IMR-90 (cell line): ENCODE results near the gene ERICH6B.

Experiments used
- MAFK ChIP-seq: IDR thresholded peaks from 2 replicates; pipeline ENCODE4 v1.6.1; 2012; ENCODE audit warnings: low read depth, low read length, improper control_type of control experiment
- POLR2A ChIP-seq: IDR thresholded peaks from 2 replicates; pipeline ENCODE4 v1.6.1; 2012; ENCODE audit warnings: mild to moderate bottlenecking, low read depth, low read length
- TF ChIP-seq, protein P1 (sequence below): conservative IDR thresholded peaks from 2 replicates; pipeline ENCODE4 v1.5.1; 2012; ENCODE audit warnings: mild to moderate bottlenecking, low read depth, low read length, improper control_type of control experiment

- TF ChIP-seq, protein P1, sequence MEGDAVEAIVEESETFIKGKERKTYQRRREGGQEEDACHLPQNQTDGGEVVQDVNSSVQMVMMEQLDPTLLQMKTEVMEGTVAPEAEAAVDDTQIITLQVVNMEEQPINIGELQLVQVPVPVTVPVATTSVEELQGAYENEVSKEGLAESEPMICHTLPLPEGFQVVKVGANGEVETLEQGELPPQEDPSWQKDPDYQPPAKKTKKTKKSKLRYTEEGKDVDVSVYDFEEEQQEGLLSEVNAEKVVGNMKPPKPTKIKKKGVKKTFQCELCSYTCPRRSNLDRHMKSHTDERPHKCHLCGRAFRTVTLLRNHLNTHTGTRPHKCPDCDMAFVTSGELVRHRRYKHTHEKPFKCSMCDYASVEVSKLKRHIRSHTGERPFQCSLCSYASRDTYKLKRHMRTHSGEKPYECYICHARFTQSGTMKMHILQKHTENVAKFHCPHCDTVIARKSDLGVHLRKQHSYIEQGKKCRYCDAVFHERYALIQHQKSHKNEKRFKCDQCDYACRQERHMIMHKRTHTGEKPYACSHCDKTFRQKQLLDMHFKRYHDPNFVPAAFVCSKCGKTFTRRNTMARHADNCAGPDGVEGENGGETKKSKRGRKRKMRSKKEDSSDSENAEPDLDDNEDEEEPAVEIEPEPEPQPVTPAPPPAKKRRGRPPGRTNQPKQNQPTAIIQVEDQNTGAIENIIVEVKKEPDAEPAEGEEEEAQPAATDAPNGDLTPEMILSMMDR = no peak
- TF ChIP-seq POLR2A (no peak), MAFK (no peak)
Observed at GRCh38 chr13:45615501-45616101, at the start of gene ERICH6B.
